Upper lobe of right lung (tissue), 1 donor: ENCODE results near the gene EHD4. TPM values are rescaled to one million over a fixed set of nuclear protein-coding genes. Genes with fewer than 3 reads are reported as not detected.

Experiments
- ATAC-seq: fragments of 200-7000 bp; cut with Tn5 transposase; one replicate; pipeline ENCODE4 v1.9.1; 2020; ENCODE audit warnings: mild to moderate bottlenecking, moderate library complexity
- DNase-seq: peaks from one replicate; pipeline ENCODE4 v3.0.0-alpha.2; 2020
- H3K27ac ChIP-seq: fragments of 200-600 bp; one replicate; pipeline ENCODE4 v1.8.0; 2022
- H3K27me3 ChIP-seq: fragments of 200-600 bp; one replicate; pipeline ENCODE4 v1.8.0; 2022; ENCODE audit warnings: mild to moderate bottlenecking
- H3K36me3 ChIP-seq: fragments of 200-600 bp; one replicate; pipeline ENCODE4 v1.8.0; 2022
- H3K4me1 ChIP-seq: fragments of 200-600 bp; one replicate; pipeline ENCODE4 v1.8.0; 2022
- H3K4me3 ChIP-seq: fragments of 200-600 bp; one replicate; pipeline ENCODE4 v1.8.0; 2022; ENCODE audit warnings: mild to moderate bottlenecking
- H3K9me3 ChIP-seq: fragments of 200-600 bp; one replicate; pipeline ENCODE4 v1.8.0; 2022
- CTCF ChIP-seq: fragments of 200-600 bp; IDR thresholded peaks from one replicate; pipeline ENCODE4 v1.8.0; 2022; ENCODE audit warnings: antibody characterized with exemption
- intact Hi-C: fragments of 100-400 bp; cut with DNase I; formaldehyde crosslinking; loops from one replicate; pipeline ENCODE4 v1.11.0; 2022
- total RNA-seq: library from RNA; stranded (reverse); fragmentation: NEBNext Ultra II Directional; extraction: Animal tissue kit (Norgen Biotek cat#: 25700); gene quantifications from one replicate; pipeline ENCODE4 v1.2.1, GENCODE V29; 2021
- donor health status: DM: no; HTN: yes; CAD: no; lungs with severe emphysema.

The EHD4 gene
- total RNA-seq, 1 donor from 2014 or later: 39.5 TPM

GRCh38 chr15:41965441-41966413 is 6.6 kb downstream of the EHD4 start:
- no peak for DNase-seq
- no peaks in the 10 kb centered on the region for H3K27me3 ChIP-seq
- no peak overlapping the region for H3K4me3 ChIP-seq
- H3K27ac ChIP-seq: peak overlapping the region; percentile 43
- no peak for TF ChIP-seq CTCF
- no peaks in the 10 kb centered on the region for H3K9me3 ChIP-seq
- intact Hi-C loops: no loop called here
- no peak for ATAC-seq
- H3K36me3 ChIP-seq: no peaks in the 10 kb centered on the region
- H3K4me1 ChIP-seq: peaks cover 51% of the 10 kb centered on the region

- Histone ChIP-seq H3K27me3 (no peaks in the 10 kb centered on the region), H3K27ac (no peak overlapping the region), H3K4me3 (no peak overlapping the region), H3K9me3 (no peaks in the 10 kb centered on the region), H3K36me3 (no peaks in the 10 kb centered on the region), H3K4me1 (peaks cover 26% of the 10 kb centered on the region)
- intact Hi-C loops: no loop called here
- no peak for TF ChIP-seq CTCF
- ATAC-seq: no peak
- no peak for DNase-seq
These were observed 10.7 kb downstream of the EHD4 start for GRCh38 chr15:41961595-41962202.

GRCh38 chr15:41961001-41961518 is 11.3 kb downstream of the EHD4 start:
- Histone ChIP-seq H3K4me3 (no peak overlapping the region), H3K27me3 (no peaks in the 10 kb centered on the region), H3K9me3 (no peaks in the 10 kb centered on the region), H3K4me1 (peaks cover 20% of the 10 kb centered on the region), H3K27ac (no peak overlapping the region), H3K36me3 (no peaks in the 10 kb centered on the region)
- no peak for ATAC-seq
- no peak for TF ChIP-seq CTCF
- DNase-seq: no peak
- intact Hi-C loops: no loop called here

- H3K36me3 ChIP-seq: peaks cover 9% of the 10 kb centered on the region
- no peak for TF ChIP-seq CTCF
- no peak for DNase-seq
- H3K27ac ChIP-seq: peak overlapping the region; percentile 14
- no peak overlapping the region for H3K4me3 ChIP-seq
- intact Hi-C loops: no loop called here
- ATAC-seq: peak; percentile 21
- H3K4me1 ChIP-seq: peaks cover 18% of the 10 kb centered on the region
- no peaks in the 10 kb centered on the region for H3K9me3 ChIP-seq
- H3K27me3 ChIP-seq: no peaks in the 10 kb centered on the region
These were observed 14.3 kb downstream of the EHD4 start for GRCh38 chr15:41958002-41958420.

- peaks cover 18% of the 10 kb centered on the region for H3K4me1 ChIP-seq
- H3K27me3 ChIP-seq: no peaks in the 10 kb centered on the region
- TF ChIP-seq CTCF: no peak
- intact Hi-C loops: no loop called here
- H3K36me3 ChIP-seq: peaks cover 17% of the 10 kb centered on the region
- no peaks in the 10 kb centered on the region for H3K9me3 ChIP-seq
- DNase-seq (no peak), ATAC-seq (peak; percentile 27)
- H3K27ac ChIP-seq: peak overlapping the region; percentile 14
- H3K4me3 ChIP-seq: no peak overlapping the region
These were observed 15.1 kb downstream of the EHD4 start for GRCh38 chr15:41957021-41957897.
